SK-MEL-5 (cell line): ENCODE data around the gene UGT2B15. TPM values are rescaled to one million over a fixed set of nuclear protein-coding genes. Genes with fewer than 3 reads are reported as not detected.

Experiments
- total RNA-seq: library from RNA; depleted of rRNA; stranded (reverse); fragments of >200 nt; shearing (Covaris generic); gene quantifications from 2 replicates; pipeline ENCODE4 v1.2.3, GENCODE V29; 2014; rRNA removed

The UGT2B15 gene
- total RNA-seq, 1 experiment from 2014 or later = not detected

Other genes with a start within 250 kb of the UGT2B15 start
- gene TMPRSS11E, start 223.2 kb downstream of the UGT2B15 start, total RNA-seq = 0.08 and 0.27 TPM in 2 replicates
- gene UGT2B17, start 94.3 kb downstream of the UGT2B15 start, total RNA-seq = not detected in 2 replicates
- not detected in 2 replicates for gene UGT2B10, start 145.3 kb upstream of the UGT2B15 start, total RNA-seq